Measurements from ENCODE around the gene CHD5.
A peak's percentile ranks its signal among the peaks of the same experiment; 100 is the strongest.

The CHD5 gene

DNA sequence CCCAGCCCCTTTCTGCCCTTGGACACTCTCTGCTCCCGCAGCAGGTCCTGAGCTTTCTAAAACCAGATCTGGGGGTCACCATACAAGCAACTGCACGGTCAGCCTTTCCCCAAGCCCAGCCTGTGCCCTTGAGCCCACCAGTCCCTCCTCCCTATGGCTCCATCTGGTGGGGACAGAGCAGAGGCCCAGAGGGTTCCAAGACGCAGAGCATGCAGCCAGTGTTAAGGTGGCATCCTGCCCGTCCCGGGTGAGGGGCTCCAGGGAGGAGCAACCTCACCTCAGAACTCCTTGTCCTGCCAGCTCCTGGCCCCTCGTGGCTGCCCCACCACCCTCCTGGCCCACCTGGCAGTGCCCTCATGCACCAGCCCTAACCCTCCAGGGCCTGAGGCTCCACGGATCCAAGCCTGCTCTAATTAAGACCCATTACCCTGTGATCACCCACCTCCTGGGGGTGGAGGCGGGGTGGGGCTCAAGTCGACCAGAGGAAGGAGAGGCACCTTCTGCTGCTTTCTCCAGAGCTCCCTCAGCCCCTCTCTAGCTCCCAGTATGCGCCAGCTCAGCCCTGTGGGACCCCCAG is 8.5 kb downstream of the CHD5 start:
- no peaks in the 10 kb centered on the region for H3K79me2 ChIP-seq (ENCODE audit: insufficient read depth, low read length)
- no peak overlapping the region for H3K9ac ChIP-seq (ENCODE audit: low read depth, low read length)
- TF ChIP-seq EZH2 (IDR thresholded peaks at IDR 0.05; ENCODE audit: borderline replicate concordance, low read depth, low read length, severe bottlenecking): no peak
- TF ChIP-seq, protein P1, sequence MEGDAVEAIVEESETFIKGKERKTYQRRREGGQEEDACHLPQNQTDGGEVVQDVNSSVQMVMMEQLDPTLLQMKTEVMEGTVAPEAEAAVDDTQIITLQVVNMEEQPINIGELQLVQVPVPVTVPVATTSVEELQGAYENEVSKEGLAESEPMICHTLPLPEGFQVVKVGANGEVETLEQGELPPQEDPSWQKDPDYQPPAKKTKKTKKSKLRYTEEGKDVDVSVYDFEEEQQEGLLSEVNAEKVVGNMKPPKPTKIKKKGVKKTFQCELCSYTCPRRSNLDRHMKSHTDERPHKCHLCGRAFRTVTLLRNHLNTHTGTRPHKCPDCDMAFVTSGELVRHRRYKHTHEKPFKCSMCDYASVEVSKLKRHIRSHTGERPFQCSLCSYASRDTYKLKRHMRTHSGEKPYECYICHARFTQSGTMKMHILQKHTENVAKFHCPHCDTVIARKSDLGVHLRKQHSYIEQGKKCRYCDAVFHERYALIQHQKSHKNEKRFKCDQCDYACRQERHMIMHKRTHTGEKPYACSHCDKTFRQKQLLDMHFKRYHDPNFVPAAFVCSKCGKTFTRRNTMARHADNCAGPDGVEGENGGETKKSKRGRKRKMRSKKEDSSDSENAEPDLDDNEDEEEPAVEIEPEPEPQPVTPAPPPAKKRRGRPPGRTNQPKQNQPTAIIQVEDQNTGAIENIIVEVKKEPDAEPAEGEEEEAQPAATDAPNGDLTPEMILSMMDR (IDR thresholded peaks at IDR 0.05; ENCODE audit: borderline replicate concordance, extremely low read depth, low read length, poor library complexity, severe bottlenecking): peak; percentile 44
- peaks cover 13% of the 10 kb centered on the region; the same call in 1 of the 2 replicates for H4K20me1 ChIP-seq (ENCODE audit: insufficient read depth, low read length)
- H3K36me3 ChIP-seq (ENCODE audit: insufficient read depth, low read length): no peaks in the 10 kb centered on the region
- no peaks in the 10 kb centered on the region for H3K4me1 ChIP-seq (ENCODE audit: insufficient read depth, low read length)
- no peaks in the 10 kb centered on the region for H3K9me3 ChIP-seq (ENCODE audit: insufficient read depth, low read length, severe bottlenecking)
- H3K27me3 ChIP-seq (ENCODE audit: insufficient read depth, low read length, poor library complexity): no peaks in the 10 kb centered on the region
- peak; percentile 45; the same call in 1 of the 3 replicates for ATAC-seq (ENCODE audit: insufficient read depth, low read depth)
- H3K4me3 ChIP-seq (ENCODE audit: low read depth in 1 of 2, low read length in 2 of 2): no peak overlapping the region
- no peak overlapping the region for H2AFZ ChIP-seq (ENCODE audit: low read depth, low read length)
- H3K4me2 ChIP-seq (ENCODE audit: insufficient read depth, low read length): no peak overlapping the region
- no peak overlapping the region for H3K27ac ChIP-seq (ENCODE audit: low read length)
- DNase-seq: no peak

DNA sequence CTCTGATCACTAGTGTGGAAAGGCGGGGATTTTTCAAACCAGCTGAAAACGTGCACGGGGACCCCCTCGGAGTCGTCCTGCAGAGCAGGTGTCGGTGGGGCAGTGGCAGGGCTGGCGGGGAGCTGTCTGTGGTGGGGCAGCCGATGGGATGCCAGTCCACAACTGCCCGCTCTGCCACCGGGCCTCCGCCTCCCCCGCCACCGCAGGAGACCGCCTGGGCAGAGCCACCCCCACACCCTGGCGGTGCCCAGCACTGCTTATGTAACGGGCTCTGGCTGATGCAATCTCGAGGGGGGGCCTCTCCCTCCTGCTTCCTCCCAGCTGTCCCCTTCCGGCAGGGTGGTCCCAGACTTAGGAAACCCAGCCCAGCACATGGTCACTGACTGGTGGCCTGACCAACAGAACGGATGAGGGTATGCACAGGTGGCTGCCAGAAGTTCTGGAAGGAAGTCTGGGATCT is 9.3 kb downstream of the CHD5 start:
- Histone ChIP-seq H3K79me2 (ENCODE audit: insufficient read depth, low read length) (no peaks in the 10 kb centered on the region), H3K4me3 (ENCODE audit: low read depth in 1 of 2, low read length in 2 of 2) (no peak overlapping the region), H3K4me1 (ENCODE audit: insufficient read depth, low read length) (no peaks in the 10 kb centered on the region), H3K27me3 (ENCODE audit: insufficient read depth, low read length, poor library complexity) (no peaks in the 10 kb centered on the region), H3K9ac (ENCODE audit: low read depth, low read length) (no peak overlapping the region), H3K27ac (ENCODE audit: low read length) (no peak overlapping the region), H3K36me3 (ENCODE audit: insufficient read depth, low read length) (no peaks in the 10 kb centered on the region), H4K20me1 (ENCODE audit: insufficient read depth, low read length) (peaks cover 11% of the 10 kb centered on the region; the same call in 1 of the 2 replicates), H2AFZ (ENCODE audit: low read depth, low read length) (no peak overlapping the region), H3K4me2 (ENCODE audit: insufficient read depth, low read length) (no peak overlapping the region), H3K9me3 (ENCODE audit: insufficient read depth, low read length, severe bottlenecking) (no peaks in the 10 kb centered on the region)
- TF ChIP-seq EZH2 (IDR thresholded peaks at IDR 0.05; ENCODE audit: borderline replicate concordance, low read depth, low read length, severe bottlenecking): no peak
- TF ChIP-seq, protein P1 (IDR thresholded peaks at IDR 0.05; ENCODE audit: borderline replicate concordance, extremely low read depth, low read length, poor library complexity, severe bottlenecking): no peak
- DNase-seq: no peak
- ATAC-seq (ENCODE audit: insufficient read depth, low read depth): no peak

DNA sequence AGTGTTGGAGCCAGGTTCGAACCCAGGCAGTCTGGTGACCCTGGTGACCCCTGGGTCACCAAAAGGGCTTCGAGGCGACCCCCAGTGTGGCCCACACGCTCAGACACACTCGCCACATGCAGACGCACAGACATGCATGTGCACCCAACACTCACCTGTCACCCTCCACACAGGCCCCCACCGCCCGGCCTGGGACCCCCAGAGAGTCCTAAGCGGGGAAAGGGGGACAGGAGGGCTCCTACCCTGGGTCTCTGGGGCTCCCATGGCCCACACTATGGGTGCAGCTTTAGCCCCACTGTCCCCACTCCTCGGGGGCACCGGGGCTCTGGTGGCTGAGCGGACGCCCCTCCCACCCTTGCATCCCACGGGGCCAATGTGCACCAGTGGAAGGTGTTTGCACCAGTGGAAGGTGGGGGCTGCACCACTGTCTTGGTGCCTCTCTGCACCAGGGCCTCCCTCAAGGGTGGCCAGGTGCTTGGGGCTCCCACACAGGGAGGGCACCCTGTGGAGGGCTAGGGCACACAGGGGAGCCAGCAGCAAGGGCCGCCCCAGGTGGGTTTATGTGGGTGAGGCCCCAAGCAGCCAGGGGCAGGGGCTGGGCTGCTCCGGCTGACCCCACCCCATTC is 9.9 kb downstream of the CHD5 start:
- Histone ChIP-seq H3K27me3 (ENCODE audit: insufficient read depth, low read length, poor library complexity) (no peaks in the 10 kb centered on the region), H3K9ac (ENCODE audit: low read depth, low read length) (no peak overlapping the region), H3K4me1 (ENCODE audit: insufficient read depth, low read length) (no peaks in the 10 kb centered on the region), H3K9me3 (ENCODE audit: insufficient read depth, low read length, severe bottlenecking) (no peaks in the 10 kb centered on the region), H3K36me3 (ENCODE audit: insufficient read depth, low read length) (no peaks in the 10 kb centered on the region), H4K20me1 (ENCODE audit: insufficient read depth, low read length) (peaks cover 13% of the 10 kb centered on the region; the same call in 1 of the 2 replicates), H3K27ac (ENCODE audit: low read length) (no peak overlapping the region), H3K79me2 (ENCODE audit: insufficient read depth, low read length) (no peaks in the 10 kb centered on the region), H3K4me3 (ENCODE audit: low read depth in 1 of 2, low read length in 2 of 2) (no peak overlapping the region), H3K4me2 (ENCODE audit: insufficient read depth, low read length) (no peak overlapping the region), H2AFZ (ENCODE audit: low read depth, low read length) (no peak overlapping the region)
- ATAC-seq (ENCODE audit: insufficient read depth, low read depth): no peak
- no peak for DNase-seq
- TF ChIP-seq EZH2 (IDR thresholded peaks at IDR 0.05; ENCODE audit: borderline replicate concordance, low read depth, low read length, severe bottlenecking): no peak
- TF ChIP-seq, protein P1 (IDR thresholded peaks at IDR 0.05; ENCODE audit: borderline replicate concordance, extremely low read depth, low read length, poor library complexity, severe bottlenecking): no peak

Measured in DND-41 (cell line).